ENCODE measurements around the gene CHURC1.

CHURC1 gene

DNA sequence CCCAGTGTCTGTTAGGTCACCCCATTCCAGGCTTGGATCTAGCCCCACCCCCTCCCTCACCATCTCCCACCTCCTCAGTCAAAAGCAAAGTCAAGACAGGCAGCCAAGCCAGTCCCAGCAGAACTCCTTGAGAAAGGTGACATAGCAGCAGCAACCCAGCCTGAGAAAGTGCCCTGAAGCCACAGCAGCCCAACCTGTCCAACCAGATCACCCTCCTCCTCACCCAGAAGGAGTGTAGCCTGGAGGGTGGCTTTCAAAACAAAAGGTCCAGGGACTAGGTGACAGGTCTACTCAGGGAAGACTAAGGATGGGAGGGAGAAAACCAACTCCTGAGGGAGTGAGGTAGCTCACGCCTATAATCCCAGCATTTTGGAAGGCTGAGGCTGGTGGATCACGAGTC lies 52.7 kb downstream of the CHURC1 start:
- Histone ChIP-seq H3K27me3 (ENCODE audit: control insufficient read depth in 5 of 5, insufficient read depth in 4 of 5, low read length in 5 of 5) (peaks cover 0 to 6% (median 5%) of the 10 kb centered on the region in 5 donors), H3K36me3 (ENCODE audit: control insufficient read depth in 5 of 5, insufficient read depth in 5 of 5, low read length in 5 of 5) (peaks cover 0 to 2% (median 0%) of the 10 kb centered on the region in 5 donors), H3K9me3 (ENCODE audit: control insufficient read depth in 5 of 5, low read length in 5 of 5) (no peaks in the 10 kb centered on the region), H3K27ac (ENCODE audit: low read depth, low read length) (no peak overlapping the region), H3K4me3 (ENCODE audit: low read depth in 1 of 5, low read length in 5 of 5) (no peak overlapping the region), H3K9ac (ENCODE audit: low read length in 5 of 5) (no peak overlapping the region), H3K4me1 (ENCODE audit: control insufficient read depth in 5 of 5, insufficient read depth in 5 of 5, low read length in 5 of 5) (peaks cover 0 to 11% (median 7%) of the 10 kb centered on the region in 5 donors)

DNA sequence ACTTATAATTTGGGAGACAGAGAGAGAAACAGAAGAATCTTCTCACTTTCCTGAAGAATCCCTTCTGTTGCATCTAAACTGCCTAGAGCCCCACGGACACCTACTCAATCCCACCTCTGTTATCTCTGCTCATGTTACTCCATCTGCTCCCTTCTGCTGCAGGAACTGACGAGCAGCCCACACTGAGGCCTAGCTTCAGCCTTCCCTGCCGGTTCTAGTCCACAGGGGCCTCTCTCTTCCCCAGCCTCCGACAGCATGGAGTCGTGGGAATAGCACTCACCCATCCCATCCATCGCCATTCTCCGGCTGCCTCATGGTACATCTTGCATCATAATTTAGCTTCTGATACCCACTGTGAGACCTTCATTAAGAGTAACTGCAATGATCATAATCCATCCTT lies 53.9 kb downstream of the CHURC1 start:
- H3K27me3 ChIP-seq (ENCODE audit: control insufficient read depth in 5 of 5, insufficient read depth in 4 of 5, low read length in 5 of 5), result peaks cover 0 to 6% (median 5%) of the 10 kb centered on the region in 5 donors
- H3K36me3 ChIP-seq (ENCODE audit: control insufficient read depth in 5 of 5, insufficient read depth in 5 of 5, low read length in 5 of 5), result peaks cover 0 to 2% (median 0%) of the 10 kb centered on the region in 5 donors
- no peak overlapping the region for H3K4me3 ChIP-seq (ENCODE audit: low read depth in 1 of 5, low read length in 5 of 5)
- no peak overlapping the region for H3K9ac ChIP-seq (ENCODE audit: low read length in 5 of 5)
- no peak overlapping the region for H3K27ac ChIP-seq (ENCODE audit: low read depth, low read length)
- H3K9me3 ChIP-seq (ENCODE audit: control insufficient read depth in 5 of 5, low read length in 5 of 5), result no peaks in the 10 kb centered on the region
- peaks cover 0 to 15% (median 12%) of the 10 kb centered on the region in 5 donors for H3K4me1 ChIP-seq (ENCODE audit: control insufficient read depth in 5 of 5, insufficient read depth in 5 of 5, low read length in 5 of 5)

DNA sequence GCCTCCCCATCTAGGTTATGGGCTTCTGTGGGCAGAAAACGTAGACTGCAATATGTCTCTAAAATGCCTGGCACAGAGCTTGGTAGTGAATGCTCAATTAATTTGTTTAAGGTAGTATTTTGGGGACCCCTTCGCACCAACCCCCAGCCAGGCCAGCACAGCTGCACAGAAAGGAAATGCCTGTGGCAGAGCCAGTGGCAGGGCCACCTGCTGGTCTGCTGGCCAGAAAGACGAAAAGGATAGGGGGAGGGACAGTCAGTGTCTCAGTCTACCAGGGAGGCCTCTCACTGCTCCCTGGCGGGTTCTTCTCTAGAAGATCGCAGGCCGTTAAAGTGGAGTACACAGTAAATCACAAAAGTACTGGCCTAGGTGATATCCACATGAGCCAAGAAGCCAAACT lies 54.4 kb downstream of the CHURC1 start:
- Histone ChIP-seq H3K9ac (ENCODE audit: low read length in 5 of 5) (no peak overlapping the region), H3K27me3 (ENCODE audit: control insufficient read depth in 5 of 5, insufficient read depth in 4 of 5, low read length in 5 of 5) (peaks cover 0 to 6% (median 5%) of the 10 kb centered on the region in 5 donors), H3K36me3 (ENCODE audit: control insufficient read depth in 5 of 5, insufficient read depth in 5 of 5, low read length in 5 of 5) (peaks cover 0 to 2% (median 0%) of the 10 kb centered on the region in 5 donors), H3K27ac (ENCODE audit: low read depth, low read length) (no peak overlapping the region), H3K4me1 (ENCODE audit: control insufficient read depth in 5 of 5, insufficient read depth in 5 of 5, low read length in 5 of 5) (peaks cover 0 to 15% (median 12%) of the 10 kb centered on the region in 5 donors), H3K4me3 (ENCODE audit: low read depth in 1 of 5, low read length in 5 of 5) (no peak overlapping the region), H3K9me3 (ENCODE audit: control insufficient read depth in 5 of 5, low read length in 5 of 5) (no peaks in the 10 kb centered on the region)

DNA sequence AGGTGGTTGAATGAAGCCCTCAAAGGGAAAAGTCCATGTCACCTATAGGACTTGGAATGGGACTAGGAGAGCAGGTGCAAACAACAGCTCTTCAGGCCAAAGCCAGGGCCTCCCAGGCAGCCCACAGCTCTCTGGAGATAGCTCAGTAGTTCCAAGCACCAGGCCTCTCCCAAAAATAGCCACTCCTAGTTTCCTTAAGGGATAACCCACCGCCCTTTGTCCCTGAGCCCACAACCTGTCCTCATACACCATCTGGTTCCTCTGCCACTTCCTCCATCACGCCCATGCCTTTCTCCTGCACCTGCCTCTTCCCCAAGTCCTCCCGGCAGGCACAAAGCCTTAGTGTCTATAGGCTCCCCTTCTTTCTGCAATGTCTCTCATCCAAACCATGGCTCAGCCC lies 55.8 kb downstream of the CHURC1 start:
- Histone ChIP-seq H3K27ac (ENCODE audit: low read depth, low read length) (no peak overlapping the region), H3K9ac (ENCODE audit: low read length in 5 of 5) (no peak overlapping the region), H3K4me3 (ENCODE audit: low read depth in 1 of 5, low read length in 5 of 5) (no peak overlapping the region), H3K36me3 (ENCODE audit: control insufficient read depth in 5 of 5, insufficient read depth in 5 of 5, low read length in 5 of 5) (peaks cover 0 to 2% (median 0%) of the 10 kb centered on the region in 5 donors), H3K27me3 (ENCODE audit: control insufficient read depth in 5 of 5, insufficient read depth in 4 of 5, low read length in 5 of 5) (peaks cover 0 to 6% (median 5%) of the 10 kb centered on the region in 5 donors), H3K4me1 (ENCODE audit: control insufficient read depth in 5 of 5, insufficient read depth in 5 of 5, low read length in 5 of 5) (peaks cover 0 to 15% (median 12%) of the 10 kb centered on the region in 5 donors), H3K9me3 (ENCODE audit: control insufficient read depth in 5 of 5, low read length in 5 of 5) (no peaks in the 10 kb centered on the region)

GRCh38 chr14:64970776-64971477 lies 56.7 kb downstream of the CHURC1 start:
- Histone ChIP-seq H3K27me3 (ENCODE audit: control insufficient read depth in 5 of 5, insufficient read depth in 4 of 5, low read length in 5 of 5) (peaks cover 0 to 6% (median 5%) of the 10 kb centered on the region in 5 donors), H3K27ac (ENCODE audit: low read depth, low read length) (no peak overlapping the region), H3K9ac (ENCODE audit: low read length in 5 of 5) (peak overlapping the region in 2 of 5 donors; percentile 55 to 72), H3K36me3 (ENCODE audit: control insufficient read depth in 5 of 5, insufficient read depth in 5 of 5, low read length in 5 of 5) (peaks cover 0 to 1% (median 0%) of the 10 kb centered on the region in 5 donors), H3K4me3 (ENCODE audit: low read depth in 1 of 5, low read length in 5 of 5) (peak overlapping the region in 3 of 5 donors; percentile 64 to 66 (median 65)), H3K4me1 (ENCODE audit: control insufficient read depth in 5 of 5, insufficient read depth in 5 of 5, low read length in 5 of 5) (peaks cover 0 to 15% (median 12%) of the 10 kb centered on the region in 5 donors), H3K9me3 (ENCODE audit: control insufficient read depth in 5 of 5, low read length in 5 of 5) (no peaks in the 10 kb centered on the region)

- no peaks in the 10 kb centered on the region for H3K36me3 ChIP-seq (ENCODE audit: control insufficient read depth in 5 of 5, insufficient read depth in 5 of 5, low read length in 5 of 5)
- no peak overlapping the region for H3K27ac ChIP-seq (ENCODE audit: low read depth, low read length)
- H3K27me3 ChIP-seq (ENCODE audit: control insufficient read depth in 5 of 5, insufficient read depth in 4 of 5, low read length in 5 of 5), result peaks cover 0 to 6% (median 5%) of the 10 kb centered on the region in 5 donors
- H3K9ac ChIP-seq (ENCODE audit: low read length in 5 of 5), result peak overlapping the region in 3 of 5 donors; percentile 55 to 72 (median 64)
- H3K9me3 ChIP-seq (ENCODE audit: control insufficient read depth in 5 of 5, low read length in 5 of 5), result no peaks in the 10 kb centered on the region
- H3K4me3 ChIP-seq (ENCODE audit: low read depth in 1 of 5, low read length in 5 of 5), result peak overlapping the region in 4 of 5 donors; percentile 64 to 66 (median 66)
- peaks cover 0 to 15% (median 12%) of the 10 kb centered on the region in 5 donors for H3K4me1 ChIP-seq (ENCODE audit: control insufficient read depth in 5 of 5, insufficient read depth in 5 of 5, low read length in 5 of 5)
Measured at GRCh38 chr14:64971491-64971942, 57.3 kb downstream of the CHURC1 start.

GRCh38 chr14:64971943-64972791 lies 57.9 kb downstream of the CHURC1 start, which contains the start of gene RAB15:
Gene RAB15 (minus strand): TSS chr14:64972336. CDS start chr14:64972076, 260 bp downstream.
- no peaks in the 10 kb centered on the region for H3K36me3 ChIP-seq (ENCODE audit: control insufficient read depth in 5 of 5, insufficient read depth in 5 of 5, low read length in 5 of 5)
- H3K9ac ChIP-seq (ENCODE audit: low read length in 5 of 5), result peak within 1 kb of the TSS in 3 of 5 donors; percentile 61 to 83 (median 72)
- H3K4me1 ChIP-seq (ENCODE audit: control insufficient read depth in 5 of 5, insufficient read depth in 5 of 5, low read length in 5 of 5), result peaks cover 0 to 15% (median 12%) of the 10 kb centered on the region in 5 donors
- H3K9me3 ChIP-seq (ENCODE audit: control insufficient read depth in 5 of 5, low read length in 5 of 5), result no peaks in the 10 kb centered on the region
- H3K27me3 ChIP-seq (ENCODE audit: control insufficient read depth in 5 of 5, insufficient read depth in 4 of 5, low read length in 5 of 5), result peaks cover 0 to 6% (median 5%) of the 10 kb centered on the region in 5 donors
- H3K27ac ChIP-seq (ENCODE audit: low read depth, low read length), result no peak within 1 kb of the TSS
- peak within 1 kb of the TSS in 4 of 5 donors; percentile 65 to 71 (median 66) for H3K4me3 ChIP-seq (ENCODE audit: low read depth in 1 of 5, low read length in 5 of 5)

DNA sequence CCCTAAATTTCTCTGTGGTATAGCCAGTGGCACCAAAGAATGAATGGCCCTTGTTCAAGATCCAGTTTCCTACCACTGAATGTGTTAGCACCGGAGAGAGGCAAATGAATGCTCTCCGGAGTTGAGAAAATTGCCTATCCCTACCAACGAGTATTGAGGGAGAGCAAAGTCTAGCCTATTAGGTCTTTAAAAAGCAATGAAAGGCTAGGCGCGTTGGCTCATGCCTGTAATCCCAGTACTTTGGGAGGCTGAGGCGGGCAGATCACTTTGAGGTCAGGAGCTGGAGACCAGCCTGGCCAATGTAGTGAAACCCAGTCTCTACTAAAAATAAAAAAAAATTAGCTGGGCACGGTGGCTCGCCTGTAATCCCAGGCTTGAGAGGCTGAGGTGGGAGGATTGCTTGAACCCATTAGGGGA lies 58.8 kb downstream of the CHURC1 start:
- Histone ChIP-seq H3K9me3 (ENCODE audit: control insufficient read depth in 5 of 5, low read length in 5 of 5) (no peaks in the 10 kb centered on the region), H3K27ac (ENCODE audit: low read depth, low read length) (no peak overlapping the region), H3K4me3 (ENCODE audit: low read depth in 1 of 5, low read length in 5 of 5) (no peak overlapping the region), H3K9ac (ENCODE audit: low read length in 5 of 5) (no peak overlapping the region), H3K36me3 (ENCODE audit: control insufficient read depth in 5 of 5, insufficient read depth in 5 of 5, low read length in 5 of 5) (no peaks in the 10 kb centered on the region), H3K4me1 (ENCODE audit: control insufficient read depth in 5 of 5, insufficient read depth in 5 of 5, low read length in 5 of 5) (peaks cover 0 to 15% (median 12%) of the 10 kb centered on the region in 5 donors), H3K27me3 (ENCODE audit: control insufficient read depth in 5 of 5, insufficient read depth in 4 of 5, low read length in 5 of 5) (peaks cover 0 to 6% (median 5%) of the 10 kb centered on the region in 5 donors)

DNA sequence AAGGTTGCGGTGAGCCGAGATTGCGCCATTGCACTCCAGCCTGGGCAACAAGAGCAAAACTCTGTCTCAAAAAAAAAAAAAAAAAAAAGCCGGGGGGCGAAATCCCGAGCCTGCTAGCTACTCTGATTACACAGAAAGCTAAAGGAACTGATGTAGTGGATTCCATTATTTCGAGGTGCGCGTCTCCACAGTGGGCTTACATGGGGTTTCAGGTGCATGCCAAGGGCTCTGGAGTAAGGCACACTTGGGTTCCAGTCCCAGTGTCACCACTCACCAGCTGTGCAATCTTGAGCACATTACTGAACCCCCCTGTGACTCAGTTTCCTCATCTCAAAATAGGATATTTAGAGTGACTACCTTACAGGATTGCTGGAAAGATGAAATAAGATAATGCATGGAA lies 59.6 kb downstream of the CHURC1 start:
- H3K36me3 ChIP-seq (ENCODE audit: control insufficient read depth in 5 of 5, insufficient read depth in 5 of 5, low read length in 5 of 5), result no peaks in the 10 kb centered on the region
- H3K27me3 ChIP-seq (ENCODE audit: control insufficient read depth in 5 of 5, insufficient read depth in 4 of 5, low read length in 5 of 5), result peaks cover 0 to 6% (median 5%) of the 10 kb centered on the region in 5 donors
- no peak overlapping the region for H3K9ac ChIP-seq (ENCODE audit: low read length in 5 of 5)
- H3K4me3 ChIP-seq (ENCODE audit: low read depth in 1 of 5, low read length in 5 of 5), result no peak overlapping the region
- H3K27ac ChIP-seq (ENCODE audit: low read depth, low read length), result no peak overlapping the region
- H3K4me1 ChIP-seq (ENCODE audit: control insufficient read depth in 5 of 5, insufficient read depth in 5 of 5, low read length in 5 of 5), result peaks cover 0 to 15% (median 12%) of the 10 kb centered on the region in 5 donors
- no peaks in the 10 kb centered on the region for H3K9me3 ChIP-seq (ENCODE audit: control insufficient read depth in 5 of 5, low read length in 5 of 5)
